GM12874 (cell line): ENCODE data around the gene CTNND2.

Experiments used
- TF ChIP-seq, protein P1 (sequence below): IDR thresholded peaks from 2 replicates; pipeline ENCODE4 v1.5.1; 2011; ENCODE audit warnings: low read depth, mild to moderate bottlenecking, control low read depth, low read length, moderate library complexity; ENCODE audit not compliant: insufficient read depth

The CTNND2 gene

DNA sequence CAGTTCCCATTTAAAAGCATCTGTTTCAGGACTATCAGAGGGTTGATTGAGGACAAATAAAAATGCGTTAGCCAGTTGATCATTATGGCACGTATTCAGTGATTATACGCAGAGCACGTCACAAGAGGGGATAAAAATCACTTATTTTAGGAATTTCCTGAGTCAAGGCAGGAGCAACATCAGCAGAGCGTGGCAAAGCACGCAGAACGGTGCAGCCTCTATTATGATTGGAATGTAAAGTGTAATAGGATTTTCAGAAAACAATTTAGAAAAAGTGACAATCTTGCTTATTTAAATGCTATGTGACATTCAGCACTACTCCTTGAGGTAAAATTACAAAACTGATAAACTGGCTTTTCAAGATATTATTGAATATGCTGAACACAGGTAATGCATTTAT lies 729.7 kb downstream of the CTNND2 start:
- TF ChIP-seq, protein P1, sequence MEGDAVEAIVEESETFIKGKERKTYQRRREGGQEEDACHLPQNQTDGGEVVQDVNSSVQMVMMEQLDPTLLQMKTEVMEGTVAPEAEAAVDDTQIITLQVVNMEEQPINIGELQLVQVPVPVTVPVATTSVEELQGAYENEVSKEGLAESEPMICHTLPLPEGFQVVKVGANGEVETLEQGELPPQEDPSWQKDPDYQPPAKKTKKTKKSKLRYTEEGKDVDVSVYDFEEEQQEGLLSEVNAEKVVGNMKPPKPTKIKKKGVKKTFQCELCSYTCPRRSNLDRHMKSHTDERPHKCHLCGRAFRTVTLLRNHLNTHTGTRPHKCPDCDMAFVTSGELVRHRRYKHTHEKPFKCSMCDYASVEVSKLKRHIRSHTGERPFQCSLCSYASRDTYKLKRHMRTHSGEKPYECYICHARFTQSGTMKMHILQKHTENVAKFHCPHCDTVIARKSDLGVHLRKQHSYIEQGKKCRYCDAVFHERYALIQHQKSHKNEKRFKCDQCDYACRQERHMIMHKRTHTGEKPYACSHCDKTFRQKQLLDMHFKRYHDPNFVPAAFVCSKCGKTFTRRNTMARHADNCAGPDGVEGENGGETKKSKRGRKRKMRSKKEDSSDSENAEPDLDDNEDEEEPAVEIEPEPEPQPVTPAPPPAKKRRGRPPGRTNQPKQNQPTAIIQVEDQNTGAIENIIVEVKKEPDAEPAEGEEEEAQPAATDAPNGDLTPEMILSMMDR, result no peak

DNA sequence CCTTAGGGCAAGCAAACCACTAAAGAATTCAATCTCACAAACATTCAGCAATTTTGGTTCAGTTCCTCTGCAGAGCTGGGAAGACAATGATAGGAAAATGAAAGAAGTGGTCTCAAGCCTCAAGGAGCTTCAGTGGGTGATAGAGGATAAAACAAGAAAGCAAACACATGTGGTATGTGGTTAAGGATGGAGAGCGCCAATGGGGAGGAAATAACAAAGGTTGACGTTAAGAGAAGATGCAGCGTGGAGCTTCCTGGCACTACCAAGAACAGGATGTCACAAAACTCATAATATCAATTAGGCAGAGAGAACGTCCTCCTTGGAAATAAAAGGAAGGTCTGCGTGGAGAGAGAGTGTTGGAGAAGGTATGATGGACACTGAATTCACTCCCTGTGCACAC lies 731.8 kb downstream of the CTNND2 start:
- TF ChIP-seq, protein P1, result no peak

DNA sequence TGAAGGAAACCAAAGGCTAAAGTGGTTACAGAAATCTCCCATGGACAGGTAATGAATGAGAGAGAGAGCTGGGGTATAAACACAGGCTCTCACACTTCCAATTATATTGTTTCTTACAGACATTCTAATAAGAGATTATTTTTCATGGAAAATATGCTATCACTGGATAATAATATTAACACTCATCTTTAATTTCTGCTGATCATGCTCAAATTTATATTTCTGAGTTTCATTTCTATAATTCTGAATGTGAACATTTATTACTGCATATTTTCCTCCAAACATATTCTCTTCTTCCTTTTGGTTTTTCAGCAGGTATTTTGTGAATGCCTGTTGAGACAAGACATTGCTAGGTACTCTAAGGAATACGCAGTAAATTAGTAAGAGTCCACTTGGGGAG lies 733.0 kb downstream of the CTNND2 start:
- TF ChIP-seq, protein P1, result no peak

DNA sequence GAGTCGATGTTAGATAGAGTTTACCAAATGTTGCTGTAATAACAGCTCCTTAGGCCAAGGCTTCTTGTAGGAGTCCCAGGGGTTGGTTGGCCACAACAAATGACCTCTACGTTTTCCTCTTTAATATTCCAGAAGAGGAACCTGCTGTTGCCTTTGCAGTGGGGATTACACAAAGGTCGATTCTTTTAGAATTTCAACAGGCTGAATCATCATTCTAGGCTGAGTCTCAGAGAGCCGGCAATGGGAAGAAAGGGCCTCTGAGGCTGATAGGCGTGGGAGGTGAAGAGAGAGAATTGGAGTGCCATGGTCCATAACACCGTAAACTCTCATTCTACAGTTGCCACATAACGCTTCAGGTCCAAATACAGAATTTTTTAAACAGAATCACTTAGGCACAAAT lies 737.3 kb downstream of the CTNND2 start:
- TF ChIP-seq, protein P1, result no peak

DNA sequence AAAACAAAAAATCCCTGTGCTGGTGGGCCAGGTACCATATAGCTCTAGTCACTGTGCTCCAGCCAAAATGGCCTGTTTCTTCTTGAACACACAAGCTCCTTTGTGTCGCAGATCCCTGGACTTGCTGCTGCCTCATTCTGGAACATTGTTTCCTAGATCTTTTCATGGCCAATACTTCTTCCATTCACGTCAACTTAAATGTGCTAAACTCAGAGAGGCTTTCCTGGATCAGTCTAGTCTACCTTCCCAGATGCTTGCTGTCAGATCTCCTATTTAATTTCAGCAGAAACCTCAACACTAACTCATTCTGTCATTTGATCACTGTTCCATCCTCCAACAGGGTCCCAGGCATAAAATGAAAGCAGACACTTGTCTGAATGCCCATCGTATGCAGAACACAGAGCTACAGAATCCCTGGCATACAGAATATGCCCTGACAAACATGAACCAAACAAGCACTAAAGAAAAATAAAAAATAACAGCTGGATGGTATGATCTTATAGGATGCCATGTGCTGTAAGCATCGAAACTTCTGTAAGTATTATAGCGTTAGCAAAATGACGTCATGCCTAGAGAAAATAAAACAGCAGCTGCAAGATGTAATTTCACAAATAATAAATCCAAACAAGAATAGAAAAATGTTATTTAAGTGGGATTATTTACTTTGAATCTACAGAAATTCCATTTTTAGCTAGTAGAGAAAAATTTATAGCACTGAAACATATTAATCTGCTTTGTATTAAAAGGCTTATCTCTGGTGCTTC lies 739.5 kb downstream of the CTNND2 start:
- TF ChIP-seq, protein P1, result no peak

DNA sequence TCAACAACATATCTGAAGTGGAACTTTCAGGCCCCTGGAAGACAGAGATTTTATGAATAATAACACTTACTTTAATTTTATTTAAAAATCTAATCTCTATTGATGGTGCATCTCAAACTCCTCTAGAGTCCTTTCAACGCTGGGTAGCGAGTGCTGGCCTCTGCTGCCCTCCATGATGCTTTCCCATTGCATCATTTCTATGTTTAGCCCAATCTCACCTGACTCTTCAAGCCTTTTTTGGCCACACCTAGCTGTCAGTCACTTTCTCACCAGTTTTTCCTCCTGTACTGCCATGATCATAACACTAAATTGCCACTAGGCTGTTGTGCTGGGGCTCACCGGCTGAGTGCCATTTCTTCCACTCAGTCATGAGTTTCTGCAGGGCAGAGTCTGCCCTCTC lies 747.1 kb downstream of the CTNND2 start:
- TF ChIP-seq, protein P1, result no peak

DNA sequence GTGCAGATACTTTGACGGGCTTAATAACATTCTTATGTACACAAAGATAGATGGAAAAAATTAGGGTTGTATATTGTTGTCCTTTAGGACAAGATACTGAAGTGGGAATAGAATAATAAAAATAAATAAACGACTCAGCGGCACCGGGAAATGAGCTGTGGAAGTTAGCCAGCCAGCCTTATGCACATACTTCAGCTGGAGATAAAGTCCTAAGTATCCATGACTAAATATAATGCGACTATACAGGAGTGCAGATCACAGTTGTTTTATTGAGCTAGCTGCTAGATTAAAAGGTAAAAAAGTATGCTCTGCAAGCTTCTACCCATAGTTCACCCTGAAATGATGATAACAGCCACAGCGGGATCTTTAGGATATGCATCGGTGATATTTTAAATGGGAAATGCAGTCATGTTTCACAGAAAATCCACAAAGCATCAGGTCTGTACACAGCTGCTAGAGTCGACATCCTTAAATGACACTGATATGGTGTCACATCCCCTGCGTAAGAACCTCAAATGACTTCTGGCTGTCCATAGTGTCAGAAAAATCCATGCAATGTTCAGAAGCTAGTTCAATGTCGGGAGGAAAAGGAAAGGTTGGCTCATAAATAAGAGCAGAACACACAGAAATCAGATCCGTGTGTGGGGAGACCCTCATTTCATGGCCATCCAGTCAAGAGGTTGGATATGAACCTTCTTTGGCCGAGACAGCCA lies 750.4 kb downstream of the CTNND2 start:
- TF ChIP-seq, protein P1, result no peak
